ENCODE results near the gene AHSG.

DNA sequence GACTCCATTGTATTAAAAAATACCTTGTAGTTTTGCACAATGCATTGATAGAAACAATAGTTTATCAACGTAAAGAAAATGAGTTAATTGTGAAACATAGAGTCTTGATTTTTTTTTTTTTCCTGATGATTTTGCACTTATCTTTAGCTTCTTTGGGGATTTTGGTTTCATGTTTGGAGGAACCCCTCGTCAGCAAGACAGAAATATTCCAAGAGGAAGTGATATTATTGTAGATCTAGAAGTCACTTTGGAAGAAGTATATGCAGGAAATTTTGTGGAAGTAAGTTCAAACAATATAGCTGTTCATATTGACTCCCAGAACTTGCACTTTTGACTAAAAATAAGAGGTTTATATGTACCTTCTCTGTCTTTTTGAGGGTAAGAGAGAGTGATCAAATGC lies 35.3 kb upstream of the AHSG start:
- no peak for TF ChIP-seq EP300 (IDR thresholded peaks at IDR 0.05)
- TF ChIP-seq, protein P1, sequence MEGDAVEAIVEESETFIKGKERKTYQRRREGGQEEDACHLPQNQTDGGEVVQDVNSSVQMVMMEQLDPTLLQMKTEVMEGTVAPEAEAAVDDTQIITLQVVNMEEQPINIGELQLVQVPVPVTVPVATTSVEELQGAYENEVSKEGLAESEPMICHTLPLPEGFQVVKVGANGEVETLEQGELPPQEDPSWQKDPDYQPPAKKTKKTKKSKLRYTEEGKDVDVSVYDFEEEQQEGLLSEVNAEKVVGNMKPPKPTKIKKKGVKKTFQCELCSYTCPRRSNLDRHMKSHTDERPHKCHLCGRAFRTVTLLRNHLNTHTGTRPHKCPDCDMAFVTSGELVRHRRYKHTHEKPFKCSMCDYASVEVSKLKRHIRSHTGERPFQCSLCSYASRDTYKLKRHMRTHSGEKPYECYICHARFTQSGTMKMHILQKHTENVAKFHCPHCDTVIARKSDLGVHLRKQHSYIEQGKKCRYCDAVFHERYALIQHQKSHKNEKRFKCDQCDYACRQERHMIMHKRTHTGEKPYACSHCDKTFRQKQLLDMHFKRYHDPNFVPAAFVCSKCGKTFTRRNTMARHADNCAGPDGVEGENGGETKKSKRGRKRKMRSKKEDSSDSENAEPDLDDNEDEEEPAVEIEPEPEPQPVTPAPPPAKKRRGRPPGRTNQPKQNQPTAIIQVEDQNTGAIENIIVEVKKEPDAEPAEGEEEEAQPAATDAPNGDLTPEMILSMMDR (IDR thresholded peaks at IDR 0.05): no peak
- TF ChIP-seq POLR2A (IDR thresholded peaks at IDR 0.05): no peak
